Testis (tissue), 2 donors: ENCODE data around the gene TENT4A.

Source experiments
- CTCF ChIP-seq, 3 experiments: fragments of 450-650 bp in 2 of 3; fragments of 200-600 bp in 1 of 3; sonication (generic) in 1 of 3; IDR thresholded peaks; one replicate each; pipeline ENCODE4 v1.5.1; 2016 to 2019; ENCODE audit warnings: antibody characterized with exemption in 3 of 3, mild to moderate bottlenecking in 2 of 3, moderate library complexity in 1 of 3
- POLR2A ChIP-seq: fragments of 450-650 bp; IDR thresholded peaks from one replicate; pipeline ENCODE4 v1.6.1; 2017; ENCODE audit warnings: antibody characterized with exemption, mild to moderate bottlenecking, moderate library complexity

- no peak for TF ChIP-seq CTCF (IDR thresholded peaks at IDR 0.05)
- TF ChIP-seq POLR2A = no peak
Measured at GRCh38 chr5:6676702-6677101, 36.5 kb upstream of the TENT4A start.
